CD4-positive, alpha-beta T cell treated with Interleukin-4 for 1 hour (primary cell): ENCODE measurements around the gene SLC2A9.

Experiments
- DNase-seq, 2 donors: peaks; one replicate each; pipeline ENCODE4 v3.0.0-alpha.2; 2020 to 2022

The SLC2A9 gene

DNA sequence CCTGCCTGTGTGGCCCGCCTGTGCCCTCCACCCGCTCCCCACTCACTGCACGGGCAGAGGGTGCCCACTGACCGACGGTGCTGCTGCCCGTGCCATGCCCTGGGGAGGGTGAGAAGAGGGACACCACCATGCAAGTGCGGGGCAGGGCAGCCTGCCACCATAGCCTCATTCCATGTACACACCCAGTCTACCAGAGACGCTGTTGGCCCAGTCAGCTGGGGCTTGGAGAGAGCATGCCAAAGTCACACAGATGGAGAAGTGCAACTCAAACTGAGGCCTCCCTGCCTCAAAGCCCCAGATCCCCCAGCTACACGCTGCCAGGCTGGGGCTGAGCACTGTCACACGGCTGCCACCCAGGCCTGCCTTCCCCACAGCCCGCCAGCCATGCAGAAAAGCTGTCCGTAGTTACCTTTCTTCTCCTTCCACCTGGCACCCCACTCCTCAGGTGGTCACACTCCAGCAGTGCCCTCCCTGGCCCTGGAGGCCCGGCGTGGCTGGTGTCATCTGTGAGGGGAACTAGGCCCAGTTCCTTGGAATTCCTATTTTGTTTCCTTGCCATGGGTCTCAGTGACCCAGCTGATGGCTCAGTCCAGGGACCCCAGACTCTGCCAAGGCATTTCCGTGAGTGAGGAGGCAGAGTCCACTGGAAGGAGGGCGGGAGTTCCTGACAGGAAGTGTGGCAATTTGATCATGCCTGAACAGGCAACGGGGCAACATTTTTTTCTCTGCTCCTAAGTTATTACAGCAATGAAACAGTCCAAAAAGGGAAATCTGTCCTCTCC, at the start of gene SLC2A9:
SLC2A9 (minus strand) TSS at position 627 of the 782 bp plus-strand sequence; CDS start at position 559, 68 bp downstream.
- DNase-seq, result no peak

GRCh38 chr4:10069075-10069642, 47.9 kb upstream of the SLC2A9 start:
- DNase-seq, result no peak

GRCh38 chr4:10066670-10067651, 45.7 kb upstream of the SLC2A9 start:
- DNase-seq, result no peak

DNA sequence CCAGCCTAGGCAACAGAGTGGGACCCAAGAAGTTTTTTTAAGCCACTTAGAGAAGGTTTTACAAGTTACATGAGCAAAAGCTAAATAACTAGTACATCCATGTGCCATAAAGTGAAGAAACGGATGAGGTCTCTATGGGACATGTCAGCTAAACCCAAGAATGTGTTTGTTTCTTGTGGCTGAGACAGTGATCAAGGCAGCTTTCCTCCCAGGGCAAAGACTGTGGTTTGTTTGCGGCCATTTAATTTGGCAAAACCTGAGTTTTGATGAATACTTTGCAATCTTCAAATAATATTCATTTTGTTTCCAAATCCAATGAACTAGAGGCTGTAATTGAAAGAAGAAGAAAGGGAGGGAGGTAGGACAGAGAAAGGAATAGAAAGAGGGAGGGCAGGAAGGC, 44.9 kb upstream of the SLC2A9 start:
- DNase-seq, result no peak

DNA sequence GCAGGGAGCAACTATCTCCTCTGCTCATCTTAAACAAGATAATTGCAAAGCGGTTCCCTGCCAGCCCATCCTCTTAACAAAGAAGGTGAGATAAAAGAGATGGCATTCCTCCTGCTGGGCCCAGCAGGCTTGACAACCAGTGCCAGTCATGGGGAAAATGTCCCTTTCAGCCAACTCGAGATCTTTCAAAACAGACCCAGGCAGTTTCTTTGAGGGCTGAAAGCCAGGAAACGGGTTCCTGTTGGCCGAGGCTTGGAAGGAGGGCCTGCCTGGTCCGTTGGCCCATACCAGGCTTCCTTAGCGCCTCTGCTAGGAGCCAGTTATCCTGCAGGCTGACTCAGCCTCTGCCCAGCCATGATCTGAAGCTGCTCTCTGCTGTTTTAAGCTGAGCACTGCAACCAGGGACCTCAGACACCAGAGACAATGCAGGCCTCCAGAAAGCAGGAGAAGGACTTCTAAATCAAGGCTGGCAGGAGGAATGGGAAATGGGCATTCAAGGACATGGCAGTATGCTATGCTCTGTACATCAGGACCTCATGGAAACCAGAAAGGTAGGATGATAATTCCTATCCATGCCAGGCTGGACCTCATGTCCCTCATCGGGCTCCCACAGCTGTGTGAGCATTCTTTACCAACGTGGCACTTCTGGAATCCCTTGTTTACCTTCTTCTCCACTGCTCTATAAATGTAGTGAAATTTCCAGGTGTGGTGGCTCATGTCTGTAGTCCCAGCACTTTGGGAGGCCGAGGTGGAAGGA, 42.4 kb upstream of the SLC2A9 start:
- peak in 1 of 2 donors; percentile 47 for DNase-seq

- DNase-seq, result no peak
These were observed 40.5 kb upstream of the SLC2A9 start for GRCh38 chr4:10061650-10062415.

DNA sequence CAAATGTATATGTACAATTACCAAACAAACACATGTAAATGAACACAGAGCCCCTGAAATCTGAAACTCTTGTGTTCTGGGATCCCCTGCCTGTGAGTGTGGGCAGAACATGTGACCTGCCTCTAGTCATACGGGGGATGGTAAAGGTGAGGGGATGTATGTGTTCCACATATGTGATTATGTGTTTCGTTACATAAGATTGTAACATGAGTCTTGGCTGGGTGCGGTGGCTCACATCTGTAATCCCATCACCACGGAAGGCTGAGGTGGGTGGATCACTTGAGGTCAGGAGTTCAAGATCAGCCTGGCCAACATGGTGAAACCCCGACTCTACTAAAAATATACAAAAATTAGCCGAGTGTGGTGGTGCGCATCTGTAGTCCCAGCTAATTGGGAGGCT, 37.1 kb upstream of the SLC2A9 start:
- no peak for DNase-seq

DNA sequence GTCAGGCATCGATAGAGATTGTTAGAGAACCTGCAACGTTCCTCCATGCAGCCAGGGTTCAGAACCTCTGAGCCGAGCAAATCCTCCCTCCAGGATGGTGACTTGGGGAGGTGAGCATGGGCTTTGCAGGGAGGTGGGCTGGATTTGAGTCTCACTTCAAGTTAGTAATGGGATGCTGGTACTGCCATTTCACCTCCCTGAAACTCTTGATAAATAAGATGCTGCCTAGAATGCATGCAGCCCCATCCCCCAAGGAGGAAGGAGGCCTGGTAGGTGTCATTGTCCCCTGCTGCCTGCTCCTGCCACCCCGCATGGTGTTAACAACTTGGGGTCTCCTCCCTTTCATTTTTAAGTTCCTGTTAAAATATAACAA, 35.7 kb upstream of the SLC2A9 start:
- DNase-seq, result no peak

DNA sequence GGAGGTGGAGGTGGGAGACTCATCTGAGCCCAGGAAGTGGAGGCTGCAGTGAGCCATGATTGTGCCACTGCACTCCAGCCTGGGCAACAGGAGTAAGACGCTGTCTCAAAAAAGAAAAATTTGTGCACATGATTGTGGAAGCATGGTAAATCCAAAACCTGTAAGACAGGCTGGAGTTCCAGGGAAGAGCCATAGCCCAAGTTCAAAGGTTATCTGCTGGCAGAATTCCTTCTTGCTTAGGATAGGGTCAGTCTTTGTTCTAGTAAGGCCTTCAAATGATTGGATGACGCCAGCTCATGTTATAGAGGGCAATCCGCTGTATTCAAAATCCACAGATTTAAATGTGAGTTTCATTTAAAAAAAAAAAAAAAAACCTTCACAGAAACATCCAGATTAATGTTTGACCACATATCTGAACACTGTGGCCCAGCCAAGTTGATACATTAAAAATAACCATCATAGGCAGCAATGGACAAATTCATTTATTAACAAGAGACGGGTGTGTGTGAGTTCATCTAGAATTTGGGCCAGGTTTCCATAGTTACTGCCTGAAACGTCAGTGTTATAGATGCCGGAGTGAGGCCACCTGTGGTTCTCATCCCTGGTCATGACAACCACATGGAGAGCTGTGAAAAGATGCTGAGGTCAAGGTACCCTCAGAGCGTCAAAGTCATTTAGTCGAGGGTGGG, 35.2 kb upstream of the SLC2A9 start:
- DNase-seq, result no peak

GRCh38 chr4:10055871-10056270, 34.6 kb upstream of the SLC2A9 start:
- no peak for DNase-seq

- no peak for DNase-seq
These were observed 33.3 kb upstream of the SLC2A9 start for GRCh38 chr4:10054571-10055041.

DNA sequence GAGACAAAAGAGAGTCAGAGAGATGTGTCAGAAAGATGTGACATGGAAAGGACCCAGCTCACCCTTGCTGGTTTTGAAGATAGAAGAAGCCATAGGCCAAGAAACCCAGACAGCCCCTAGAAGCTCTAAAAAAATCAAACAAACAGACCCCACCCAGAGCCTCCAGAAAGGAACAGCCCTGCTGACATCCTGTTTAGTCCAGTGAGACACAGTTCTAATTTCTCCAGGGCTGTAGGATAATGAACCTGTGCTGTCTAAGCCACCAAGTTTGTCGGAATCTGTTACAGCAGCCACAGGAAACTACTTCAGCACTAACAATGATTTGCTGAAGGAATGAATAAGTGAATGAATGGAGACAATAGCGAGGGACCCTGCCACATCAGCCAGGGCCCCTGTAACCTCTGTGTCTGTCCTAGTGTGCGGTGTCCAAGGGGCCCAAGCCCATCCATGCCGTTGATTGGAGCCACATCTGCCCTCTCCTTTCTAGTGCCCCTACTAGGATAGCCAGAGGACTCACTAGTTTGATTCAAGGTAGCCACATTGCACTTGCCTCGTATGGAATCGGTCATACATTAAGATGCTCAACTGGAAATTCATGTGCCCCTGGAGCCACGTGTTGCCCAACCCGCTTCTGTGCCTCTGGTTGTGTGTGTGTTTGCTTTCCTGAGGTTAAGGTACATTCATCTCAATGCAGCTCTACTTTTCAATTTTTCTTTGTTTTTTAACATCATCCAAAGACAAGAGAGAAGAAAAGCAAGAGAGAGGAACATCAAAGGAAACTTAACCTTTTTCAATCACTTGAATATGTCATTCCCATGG, 32.5 kb upstream of the SLC2A9 start:
- no peak for DNase-seq

- DNase-seq, result no peak
These were observed 30.3 kb upstream of the SLC2A9 start for GRCh38 chr4:10051517-10052135.

DNA sequence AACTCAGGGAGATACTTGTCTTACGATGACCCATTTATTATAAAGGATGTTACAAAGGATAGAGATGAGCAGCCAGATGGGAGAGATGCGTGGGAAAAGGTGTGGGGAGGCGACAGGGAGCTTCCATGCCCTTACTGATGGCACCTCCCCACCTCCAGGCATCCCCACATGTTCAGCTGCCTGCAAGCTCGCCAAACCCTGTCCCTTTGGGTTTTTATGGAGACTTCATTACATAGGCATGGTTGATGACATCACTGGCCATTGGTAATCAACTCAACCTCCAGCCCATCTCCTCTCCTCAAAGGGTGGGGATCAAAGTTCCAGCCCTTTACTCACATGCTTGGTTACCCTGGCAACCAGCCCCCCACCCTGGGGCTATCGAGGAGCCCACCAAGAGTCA, 29.4 kb upstream of the SLC2A9 start:
- DNase-seq, result no peak

GRCh38 chr4:10050261-10050661, 29.0 kb upstream of the SLC2A9 start:
- no peak for DNase-seq

- no peak for DNase-seq
These were observed 27.8 kb upstream of the SLC2A9 start for GRCh38 chr4:10048941-10049697.

DNA sequence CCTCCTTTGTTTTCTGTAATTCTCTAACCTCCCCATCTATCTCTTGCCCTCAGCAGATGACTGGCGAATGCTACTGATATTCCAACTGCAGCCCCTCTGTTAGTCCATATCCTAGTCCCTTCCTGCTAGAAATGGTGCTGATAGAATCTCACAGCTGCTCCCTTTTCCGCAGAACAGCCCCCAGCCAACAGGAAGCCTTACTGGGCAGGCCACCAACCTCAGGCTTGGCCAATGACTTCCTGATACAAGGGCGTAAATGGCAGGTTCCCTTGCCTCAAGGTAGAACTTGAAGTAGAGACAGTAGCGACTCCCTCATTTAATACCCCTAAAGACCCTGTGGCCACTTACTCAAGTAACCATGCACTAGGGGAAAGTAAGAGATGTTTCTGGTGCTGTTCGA, 26.7 kb upstream of the SLC2A9 start:
- no peak for DNase-seq

DNA sequence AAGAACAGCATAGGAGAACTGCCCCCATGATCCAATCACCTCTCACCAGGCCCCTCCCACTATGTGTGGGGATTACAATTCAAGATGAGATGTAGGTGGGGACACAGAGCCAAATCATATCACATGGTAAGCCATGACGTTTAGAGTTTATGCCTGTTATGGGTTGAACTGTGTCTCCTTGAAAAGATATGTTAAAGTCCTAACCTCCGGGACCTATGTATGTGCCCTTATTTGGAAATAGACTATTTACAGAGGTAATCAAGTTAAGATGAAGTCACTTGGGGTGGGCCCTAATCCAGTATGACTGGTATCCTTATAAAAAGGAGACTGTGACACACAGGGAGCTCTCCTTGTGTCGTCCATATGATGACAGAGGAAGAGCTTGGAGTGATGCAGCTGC, 25.2 kb upstream of the SLC2A9 start:
- DNase-seq, result no peak

DNA sequence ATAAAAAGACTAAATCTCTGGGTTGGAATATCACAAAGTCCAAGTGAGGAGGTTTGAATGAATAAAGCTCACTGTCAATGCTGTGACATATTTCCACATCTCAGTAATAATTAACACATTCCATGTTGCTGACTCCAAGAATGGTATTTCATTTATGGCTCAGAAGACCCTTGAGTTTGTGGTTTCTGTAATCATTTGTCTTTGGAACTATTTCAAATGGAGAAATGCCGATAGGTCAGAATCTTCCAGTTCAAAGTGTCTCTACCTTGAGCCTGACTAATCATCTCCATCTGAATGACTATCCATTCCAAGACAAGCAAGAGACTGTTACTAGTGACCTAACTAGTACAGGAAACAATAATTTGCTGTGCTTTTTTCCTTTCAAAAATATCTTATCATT, 24.2 kb upstream of the SLC2A9 start:
- no peak for DNase-seq
